ENCODE measurements around the gene IRF9. TPM values are rescaled to one million over a fixed set of nuclear protein-coding genes. Genes with fewer than 3 reads are reported as not detected.

The IRF9 gene, protein sequence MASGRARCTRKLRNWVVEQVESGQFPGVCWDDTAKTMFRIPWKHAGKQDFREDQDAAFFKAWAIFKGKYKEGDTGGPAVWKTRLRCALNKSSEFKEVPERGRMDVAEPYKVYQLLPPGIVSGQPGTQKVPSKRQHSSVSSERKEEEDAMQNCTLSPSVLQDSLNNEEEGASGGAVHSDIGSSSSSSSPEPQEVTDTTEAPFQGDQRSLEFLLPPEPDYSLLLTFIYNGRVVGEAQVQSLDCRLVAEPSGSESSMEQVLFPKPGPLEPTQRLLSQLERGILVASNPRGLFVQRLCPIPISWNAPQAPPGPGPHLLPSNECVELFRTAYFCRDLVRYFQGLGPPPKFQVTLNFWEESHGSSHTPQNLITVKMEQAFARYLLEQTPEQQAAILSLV
- total RNA-seq = 36.1 and 47.5 TPM in 2 replicates

DNA sequence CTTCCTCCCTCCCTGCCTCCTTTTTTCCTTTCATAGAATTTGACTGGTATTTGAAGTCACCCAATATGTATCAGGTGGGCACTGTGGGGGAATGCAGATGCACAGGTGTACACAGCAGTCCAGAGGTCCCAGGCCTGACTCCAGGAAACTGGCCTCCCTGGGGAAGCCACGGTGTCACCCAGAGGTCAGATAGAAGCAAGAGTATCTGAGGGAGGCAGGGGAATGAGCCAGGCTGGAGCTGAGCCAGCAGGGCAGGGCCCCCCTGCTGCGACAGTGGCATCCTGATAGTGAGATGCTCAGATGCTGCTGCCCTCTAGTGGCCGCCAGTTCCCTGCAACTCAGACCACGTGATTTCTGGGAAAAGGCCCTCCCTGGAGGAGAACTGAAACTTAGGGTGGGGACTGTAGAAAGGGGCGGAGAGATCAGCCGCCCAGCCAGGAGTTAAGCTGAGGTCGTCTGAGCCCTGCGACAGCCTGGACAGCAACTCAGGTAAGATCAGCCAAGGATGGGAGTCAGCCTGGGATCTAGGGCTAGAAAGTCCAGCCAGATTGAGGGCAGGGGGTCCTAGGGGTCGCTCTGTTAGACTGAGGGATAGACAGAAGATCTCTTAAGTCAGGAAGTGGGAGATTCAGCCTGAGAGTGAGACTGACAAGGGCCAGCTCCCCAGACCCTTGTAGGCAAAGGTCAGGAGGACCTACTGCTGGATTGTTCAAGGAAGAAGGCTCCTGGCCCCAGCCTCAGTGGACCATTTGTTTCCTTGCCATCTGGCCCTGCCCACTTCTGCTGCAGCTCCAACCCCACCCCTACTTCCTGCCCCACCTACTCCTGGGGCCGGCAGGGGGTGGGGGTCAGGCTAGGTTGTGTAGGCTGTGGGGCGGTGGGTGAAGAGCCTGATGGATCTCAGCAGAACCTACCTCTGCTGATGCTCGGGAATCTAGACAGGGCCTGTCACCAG is at the start of gene IRF9:
Gene IRF9, plus strand, starts transcription at position 416 of the 955 bp plus-strand sequence. CDS start 880 bp downstream, outside the sequence.

DNA sequence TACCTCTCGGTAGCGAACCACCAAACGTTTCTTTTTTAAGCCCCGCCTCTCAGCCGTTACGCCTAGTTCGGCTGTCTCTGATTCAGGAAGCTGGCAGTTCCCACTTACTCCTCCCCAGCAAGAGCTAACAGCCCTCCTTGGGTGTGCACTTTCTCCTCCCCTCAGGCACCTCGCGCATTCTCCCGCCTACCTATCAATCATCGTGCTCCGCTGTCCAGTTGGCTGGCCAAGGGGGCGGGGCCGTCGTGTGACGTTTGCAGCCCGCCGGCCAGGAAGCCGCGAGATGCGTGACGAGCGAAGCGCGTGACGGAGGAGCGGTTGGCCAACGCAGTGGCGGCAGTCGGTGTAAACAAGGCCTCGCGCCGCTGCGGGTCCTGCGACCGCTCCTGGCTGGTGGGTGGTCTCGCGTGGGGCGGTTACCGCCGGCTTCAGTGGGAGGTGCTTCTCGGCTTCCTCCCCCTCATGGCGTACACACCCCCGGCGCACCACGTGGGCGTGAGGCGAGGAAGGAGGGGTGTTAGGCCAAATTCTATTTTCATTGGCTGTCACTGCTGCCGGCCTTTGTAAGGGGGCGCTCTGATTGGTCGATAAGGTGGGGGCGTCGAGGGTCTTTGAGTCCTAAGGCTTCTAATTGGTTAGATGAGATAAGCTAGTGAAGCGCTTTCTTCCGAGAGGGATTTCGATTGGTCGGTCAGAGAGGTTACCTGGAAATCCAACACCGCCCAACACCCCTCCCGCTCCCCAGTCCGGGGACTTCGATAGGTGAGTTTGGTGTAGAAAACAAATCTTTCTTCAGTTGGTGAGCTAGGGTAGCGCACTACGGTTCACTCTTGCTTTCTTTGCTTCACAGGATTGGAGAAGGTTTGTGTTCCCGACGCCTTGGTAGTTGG is 46.3 kb upstream of the IRF9 start, which contains the start of the genes DCAF11 and NRL:
Gene DCAF11, plus strand, starts transcription at position 246 of the 890 bp plus-strand sequence. CDS start 818 bp downstream, outside the sequence.
Gene NRL, minus strand, starts transcription at position 418 of the 890 bp plus-strand sequence. CDS start 32,101 bp downstream, outside the sequence.

DNA sequence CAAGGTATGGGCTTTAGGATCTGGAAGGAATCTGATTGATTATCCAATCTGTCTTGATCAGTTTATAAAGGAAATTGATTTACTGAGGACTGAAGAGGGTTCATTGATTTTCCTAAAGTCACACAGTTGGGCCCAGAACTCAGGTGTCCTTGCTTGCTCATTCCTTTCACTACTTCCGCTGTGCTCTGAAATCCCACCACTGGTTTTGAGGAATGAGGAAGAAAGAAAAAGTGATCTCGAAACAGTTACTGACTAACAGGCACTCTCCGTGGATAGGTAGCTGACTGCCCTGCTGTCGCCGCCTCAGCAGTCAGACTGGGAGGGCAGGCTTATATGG is 30.7 kb upstream of the IRF9 start, which contains the start of gene FITM1:
Gene FITM1, plus strand, starts transcription at position 280 of the 337 bp plus-strand sequence. CDS start 905 bp downstream, outside the sequence.

GRCh38 chr14:24135834-24136683 is 25.0 kb upstream of the IRF9 start, which contains the start of gene PSME1:
PSME1 (plus strand) TSS chr14:24136194; CDS start chr14:24136263, 69 bp downstream.

DNA sequence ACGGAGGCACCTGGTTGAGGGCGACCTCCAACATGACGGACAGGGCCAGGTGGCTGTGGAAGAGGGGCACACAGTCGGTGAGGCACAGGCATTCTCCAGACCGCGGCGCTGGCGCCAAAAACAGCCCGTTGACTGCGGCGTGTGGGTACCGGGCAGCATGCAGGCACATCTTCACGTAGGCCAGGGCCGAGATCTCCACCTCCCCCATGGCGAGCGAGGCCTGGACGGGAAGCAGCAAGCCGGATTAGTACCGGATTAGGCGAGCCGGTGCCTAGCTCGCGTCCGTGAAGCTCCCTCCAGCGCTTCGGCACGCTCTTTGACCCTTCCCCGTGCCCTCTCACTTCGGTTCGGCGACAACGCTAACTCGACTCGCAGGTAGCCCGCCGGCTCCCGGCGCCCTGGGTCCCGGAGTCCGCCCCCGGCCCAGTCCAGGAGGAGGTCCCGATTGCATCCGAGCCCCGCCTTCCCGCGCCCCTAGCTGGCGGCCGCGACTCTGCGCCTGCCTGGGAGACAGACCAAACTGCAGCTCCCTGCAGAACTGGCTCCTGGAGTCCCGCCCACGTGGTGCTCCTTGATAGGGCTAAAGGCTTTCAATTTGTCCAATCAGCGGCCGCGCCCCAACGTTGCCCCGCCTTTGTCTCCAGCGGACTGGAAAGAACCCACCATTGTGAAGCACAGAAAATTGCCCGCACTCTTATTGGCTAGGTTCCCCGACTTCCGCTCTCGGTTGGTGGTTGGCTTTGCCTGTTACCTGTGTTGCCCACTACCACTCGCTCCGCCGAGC is 19.8 kb upstream of the IRF9 start, which contains the start of gene EMC9:
Gene EMC9, minus strand, starts transcription at position 495 of the 784 bp plus-strand sequence. Its CDS starts 287 bp downstream, at position 208.

DNA sequence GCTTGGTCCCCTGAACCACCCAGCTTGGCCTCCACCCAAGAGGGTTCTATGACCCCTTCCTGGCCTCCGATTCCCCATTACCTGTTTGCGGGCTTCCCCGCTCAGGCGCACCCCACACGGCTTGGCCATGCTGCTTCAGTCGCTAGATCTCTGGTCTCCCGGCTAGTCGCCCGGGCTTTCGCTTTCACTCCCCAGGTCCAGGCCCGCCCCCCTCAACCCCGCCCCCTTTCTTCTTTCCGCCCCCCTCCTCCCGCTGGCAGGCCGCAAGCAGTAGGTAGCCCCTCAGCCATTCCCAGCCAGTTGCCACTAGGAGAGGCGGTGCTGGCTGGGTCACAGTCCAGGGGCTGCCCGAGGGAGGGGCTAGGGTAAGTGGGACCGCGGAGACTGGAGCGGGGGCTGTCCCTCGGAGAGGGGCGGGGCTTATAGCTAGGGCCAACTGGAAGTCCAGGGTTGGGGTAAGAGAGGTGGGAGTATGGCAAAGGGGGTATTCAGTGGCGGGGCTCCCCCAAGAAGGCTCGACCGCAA is 14.6 kb upstream of the IRF9 start, which contains the start of gene PSME2:
Gene PSME2, minus strand, starts transcription at position 158 of the 525 bp plus-strand sequence. Its CDS starts 29 bp downstream, at position 129.

DNA sequence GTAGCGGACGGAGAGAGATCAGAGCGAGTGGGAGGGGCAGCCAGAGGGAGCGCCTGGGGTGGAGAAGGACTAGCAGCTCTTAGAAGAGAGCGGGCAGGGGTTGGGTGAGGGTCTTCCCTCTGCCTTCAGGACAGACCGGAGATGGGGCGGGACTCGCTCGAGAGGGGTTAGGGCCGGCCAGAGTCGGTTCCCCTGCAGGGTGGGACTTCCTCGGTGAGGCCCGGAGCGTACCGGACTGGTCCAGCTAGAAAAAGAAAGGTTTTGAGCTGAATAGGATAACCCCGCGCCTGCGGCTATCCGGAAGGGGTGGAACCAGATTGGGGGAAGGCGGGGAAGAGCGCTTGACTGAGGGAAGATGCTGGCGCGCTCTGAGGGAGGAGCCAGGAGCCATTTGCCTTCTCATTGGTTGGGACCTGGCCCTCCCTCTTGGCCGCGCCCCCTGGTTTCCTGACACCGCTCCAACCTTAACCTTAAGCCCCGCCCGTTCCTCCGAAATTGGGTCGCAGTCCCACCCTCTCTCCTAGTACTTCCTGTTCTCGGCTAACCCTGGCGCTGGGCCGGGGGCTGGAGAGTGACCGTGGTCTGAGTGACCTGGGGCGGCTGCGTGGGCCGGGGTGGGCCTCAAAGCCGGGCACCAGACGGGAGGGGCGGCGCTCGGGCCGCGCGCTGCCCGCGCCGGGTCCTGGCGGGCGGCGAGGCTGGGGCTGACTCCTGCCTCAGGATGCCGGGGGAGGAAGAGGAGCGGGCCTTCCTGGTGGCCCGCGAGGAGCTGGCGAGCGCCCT is 13.9 kb upstream of the IRF9 start, which contains the start of gene RNF31:
Gene RNF31, plus strand, starts transcription at position 521 of the 783 bp plus-strand sequence. Its CDS starts 201 bp downstream, at position 722.

DNA sequence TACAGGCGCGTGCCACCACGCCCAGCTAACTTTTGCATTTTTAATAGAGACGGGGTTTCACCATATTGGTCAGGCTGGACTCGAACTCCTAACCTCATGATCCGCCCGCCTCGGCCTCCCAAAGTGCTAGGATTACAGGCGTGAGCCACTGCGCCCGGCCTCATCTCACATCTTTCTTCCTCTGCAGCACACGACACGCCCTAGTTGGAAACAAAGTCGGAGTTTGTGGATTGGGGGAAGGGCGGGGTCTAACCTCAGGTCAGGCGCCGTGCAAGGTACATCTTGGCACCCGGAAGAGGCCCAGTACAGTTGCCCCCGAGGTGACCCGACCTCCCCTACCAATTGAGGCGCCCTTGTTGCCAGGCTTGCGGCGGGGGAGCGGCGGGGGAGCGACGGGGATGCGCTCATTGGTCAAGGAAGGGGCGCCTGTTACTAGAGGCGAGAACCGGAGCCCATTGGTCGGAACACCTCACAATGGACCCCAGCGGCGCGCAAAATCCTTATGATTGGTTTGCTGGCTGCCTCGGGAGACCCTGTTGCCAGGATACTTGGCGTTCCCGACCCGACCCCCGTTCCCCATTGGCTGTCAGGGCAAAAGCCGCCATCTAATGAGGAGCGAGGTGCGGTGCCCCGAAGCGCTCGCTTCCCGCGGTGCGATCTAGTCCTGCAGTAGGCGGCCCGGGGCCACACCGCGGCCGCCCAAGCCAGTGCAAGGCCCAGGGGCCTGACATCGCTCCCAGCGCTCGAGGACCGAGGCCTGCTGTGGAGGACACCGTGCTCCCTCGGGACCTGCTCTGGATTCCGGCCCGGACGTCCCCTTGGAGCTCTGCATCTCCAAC is 10.6 kb downstream of the IRF9 start, which contains the start of gene REC8:
Gene REC8, plus strand, starts transcription at position 659 of the 839 bp plus-strand sequence. CDS start 473 bp downstream, outside the sequence.

DNA sequence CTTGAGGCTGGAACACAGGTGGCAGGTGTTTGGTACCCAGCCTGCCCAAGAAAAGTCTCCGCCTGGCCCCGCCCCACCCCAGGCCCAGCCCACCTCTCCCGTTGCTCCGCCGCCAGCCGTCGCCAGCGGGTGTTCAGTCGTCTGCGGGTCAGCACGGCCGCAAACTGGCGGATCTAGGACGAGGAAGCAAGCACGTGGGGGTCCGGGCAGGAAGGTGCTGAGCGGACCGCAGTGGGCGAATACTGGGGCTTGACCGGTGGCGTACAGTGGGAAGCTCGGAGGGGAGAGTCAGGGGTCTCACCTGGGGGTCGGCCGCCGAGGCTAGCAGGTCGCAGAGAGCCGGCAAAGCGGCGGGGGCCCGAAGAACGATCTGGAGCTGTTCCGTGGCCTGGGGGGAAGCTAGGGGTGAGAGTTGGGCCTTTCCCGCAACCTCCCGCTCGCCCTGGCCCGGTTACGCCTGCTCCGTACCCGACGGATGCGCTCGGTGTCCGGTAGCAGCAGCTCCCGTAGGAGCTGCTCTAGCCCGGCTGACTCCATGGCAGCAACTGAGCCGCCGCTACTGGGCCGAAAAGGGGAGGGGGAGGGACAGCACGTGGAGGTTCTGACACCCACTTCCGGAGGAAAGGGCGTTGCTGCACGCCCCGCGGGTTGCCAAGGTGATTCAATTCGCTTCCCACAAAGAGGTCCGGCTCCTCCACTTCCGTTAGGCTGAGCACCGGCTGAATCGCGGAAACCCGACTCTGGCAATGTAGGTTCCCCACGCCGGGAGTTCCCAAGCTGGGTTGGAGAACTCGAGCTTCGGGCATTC is 27.4 kb downstream of the IRF9 start, which contains the start of gene IPO4:
Gene IPO4, minus strand, starts transcription at position 566 of the 808 bp plus-strand sequence. Its CDS starts 29 bp downstream, at position 537.

GRCh38 chr14:24195186-24196070 is 34.4 kb downstream of the IRF9 start, which contains the start of gene TM9SF1:
TM9SF1 (minus strand) TSS chr14:24195441; CDS start chr14:24195019, 422 bp downstream.

GRCh38 chr14:24212924-24213865 is 52.1 kb downstream of the IRF9 start, which contains the start of gene CHMP4A:
CHMP4A (minus strand) TSS chr14:24213488; CDS start chr14:24213439, 49 bp downstream.

GRCh38 chr14:24215495-24216344 is 54.7 kb downstream of the IRF9 start, which contains the start of gene MDP1:
MDP1 (minus strand) TSS chr14:24216066; CDS start chr14:24215955, 111 bp downstream.

